Neuronal stem cell (in vitro differentiated cells): Measurements from ENCODE around the gene PDE2A.
A peak's percentile ranks its signal among the peaks of the same experiment; 100 is the strongest.

ENCODE experiments used
- DNase-seq: peaks from one replicate; pipeline ENCODE4 v3.0.0-alpha.2; 2013; ENCODE audit warnings: low spot score
- H2AFZ ChIP-seq: one replicate; pipeline ENCODE4 v1.6.1; 2013; ENCODE audit warnings: mild to moderate bottlenecking, low read length, inconsistent platforms
- H2AK5ac ChIP-seq: 2 replicates; pipeline ENCODE4 v1.6.1; 2013; ENCODE audit warnings: low read depth, mild to moderate bottlenecking, inconsistent platforms, low read length, moderate library complexity, mixed read lengths
- H2BK120ac ChIP-seq: 2 replicates; pipeline ENCODE4 v1.6.1; 2013; ENCODE audit warnings: low read depth, mild to moderate bottlenecking, inconsistent platforms, low read length, moderate library complexity, mixed read lengths
- H2BK12ac ChIP-seq: one replicate; pipeline ENCODE4 v1.6.1; 2013; ENCODE audit warnings: low read length, inconsistent platforms
- H2BK15ac ChIP-seq: 2 replicates; pipeline ENCODE4 v1.6.1; 2013; ENCODE audit warnings: mild to moderate bottlenecking, low read length, inconsistent platforms, mixed read lengths
- H2BK5ac ChIP-seq: one replicate; pipeline ENCODE4 v1.6.1; 2013; ENCODE audit warnings: inconsistent platforms, mild to moderate bottlenecking, low read length, moderate library complexity
- H3K14ac ChIP-seq: one replicate; pipeline ENCODE4 v1.6.1; 2013; ENCODE audit warnings: low read length, inconsistent platforms
- H3K18ac ChIP-seq: 2 replicates; pipeline ENCODE4 v1.6.1; 2013; ENCODE audit warnings: low read length, inconsistent platforms
- H3K23ac ChIP-seq: 2 replicates; pipeline ENCODE4 v1.6.1; 2013; ENCODE audit warnings: low read depth, mild to moderate bottlenecking, mixed read lengths, low read length, inconsistent platforms; ENCODE audit not compliant: poor library complexity
- H3K27ac ChIP-seq: replicated peaks from 3 replicates; pipeline ENCODE4 v1.5.1; 2013; ENCODE audit warnings: low read length, inconsistent platforms
- H3K27me3 ChIP-seq, 3 experiments: 2 replicates each; pipeline ENCODE4 v1.6.1; 2013; ENCODE audit warnings: low read length in 3 of 3, mild to moderate bottlenecking in 2 of 3, inconsistent platforms in 1 of 3, low read depth in 1 of 3, mixed read lengths in 1 of 3, moderate library complexity in 1 of 3; ENCODE audit not compliant: control insufficient read depth in 3 of 3, insufficient read depth in 3 of 3
- H3K36me3 ChIP-seq, 2 donors: replicated peaks in 1 of 2; 2 replicates each; pipeline ENCODE4 v1.6.1; 2013; ENCODE audit warnings: low read length in 2 of 2; ENCODE audit not compliant: control insufficient read depth in 2 of 2, insufficient read depth in 2 of 2
- H3K4ac ChIP-seq: 2 replicates; pipeline ENCODE4 v1.6.1; 2013; ENCODE audit warnings: inconsistent platforms, mild to moderate bottlenecking, low read length, moderate library complexity
- H3K4me1 ChIP-seq, 2 donors: 1 replicate in 1 of 2; 2 replicates in 1 of 2; pipeline ENCODE4 v1.6.1; 2013; ENCODE audit warnings: low read length in 2 of 2, low read depth in 1 of 2; ENCODE audit not compliant: control insufficient read depth in 2 of 2, insufficient read depth in 1 of 2
- H3K4me2 ChIP-seq: one replicate; pipeline ENCODE4 v1.6.1; 2013; ENCODE audit warnings: mild to moderate bottlenecking, low read length, inconsistent platforms; ENCODE audit not compliant: insufficient read depth, poor library complexity, severe bottlenecking
- H3K4me3 ChIP-seq, 2 donors: 2 replicates each; pipeline ENCODE4 v1.5.1; 2013; ENCODE audit warnings: low read length in 2 of 2, mild to moderate bottlenecking in 2 of 2, inconsistent platforms in 1 of 2, moderate library complexity in 1 of 2
- H3K79me1 ChIP-seq: one replicate; pipeline ENCODE4 v1.6.1; 2013; ENCODE audit warnings: low read depth, mild to moderate bottlenecking, inconsistent platforms, low read length, moderate library complexity
- H3K9ac ChIP-seq: one replicate; pipeline ENCODE4 v1.6.1; 2013; ENCODE audit warnings: mild to moderate bottlenecking, low read depth, low read length, inconsistent platforms; ENCODE audit not compliant: poor library complexity
- H3K9me3 ChIP-seq, 2 donors: replicated peaks in 1 of 2; 2 replicates each; pipeline versions ENCODE3 to v1.6.1; 2013; ENCODE audit warnings: low read length in 2 of 2, mild to moderate bottlenecking in 2 of 2, inconsistent platforms in 1 of 2, low read depth in 1 of 2, mixed read lengths in 1 of 2, moderate library complexity in 1 of 2; ENCODE audit not compliant: control insufficient read depth in 2 of 2, insufficient read depth in 1 of 2
- H4K8ac ChIP-seq: one replicate; pipeline ENCODE4 v1.6.1; 2013; ENCODE audit warnings: low read depth, mild to moderate bottlenecking, inconsistent platforms, low read length, moderate library complexity
- H4K91ac ChIP-seq: one replicate; pipeline ENCODE4 v1.6.1; 2013; ENCODE audit warnings: low read length, low read depth, mild to moderate bottlenecking, inconsistent platforms; ENCODE audit not compliant: poor library complexity
- WGBS, 2 donors: extraction: QIAGEN DNeasy Blood & Tissue Kit; methylation state at CpG; one replicate each; pipeline ENCODE4 v1.1.7; 2013; ENCODE audit warnings: missing lambda C conversion rate in 2 of 2, mixed read lengths in 1 of 2; ENCODE audit not compliant: insufficient read length in 2 of 2, insufficient replicate concordance in 1 of 2; ENCODE audit errors: extremely low coverage in 2 of 2; 5-methylcytosine and 5-hydroxymethylcytosine counted together

The PDE2A gene

GRCh38 chr11:72627594-72628281, 46.5 kb downstream of the PDE2A start:
- Histone ChIP-seq H3K14ac (no peak overlapping the region), H2BK12ac (peak overlapping the region; percentile 80), H4K8ac (no peak overlapping the region), H3K4ac (peak overlapping the region; percentile 3), H3K18ac (peak overlapping the region; percentile 57), H3K27ac (no peak overlapping the region), H3K4me2 (no peak overlapping the region), H2AK5ac (peak overlapping the region; percentile 24), H3K79me1 (no peaks in the 10 kb centered on the region), H3K9ac (no peak overlapping the region), H3K36me3 (no peaks in the 10 kb centered on the region), H2BK15ac (peak overlapping the region; percentile 39), H4K91ac (no peak overlapping the region), H3K9me3 (no peaks in the 10 kb centered on the region), H3K23ac (no peak overlapping the region), H2BK120ac (no peak overlapping the region), H2BK5ac (no peak overlapping the region), H2AFZ (no peak overlapping the region), H3K27me3 (peaks cover 0 to 53% (median 0%) of the 10 kb centered on the region in 3 experiments), H3K4me3 (no peak overlapping the region), H3K4me1 (peaks cover 6 to 7% of the 10 kb centered on the region in 2 donors)
- WGBS, 2 donors, result no CpG with 5 or more reads among the region's 7 CpGs
- DNase-seq, result no peak

- WGBS, 2 donors, result no CpG with 5 or more reads among the region's 11 CpGs
Observed at GRCh38 chr11:72626414-72626936, 47.7 kb downstream of the PDE2A start.

GRCh38 chr11:72625691-72626413, 48.4 kb downstream of the PDE2A start:
- Histone ChIP-seq H2BK15ac (peak overlapping the region; percentile 78), H3K36me3 (no peaks in the 10 kb centered on the region), H3K9me3 (no peaks in the 10 kb centered on the region), H3K14ac (peak overlapping the region; percentile 43), H2AK5ac (peak overlapping the region; percentile 91), H3K23ac (peak overlapping the region; percentile 81), H3K27ac (no peak overlapping the region), H3K27me3 (peaks cover 0 to 64% (median 0%) of the 10 kb centered on the region in 3 experiments), H3K9ac (peak overlapping the region; percentile 16), H2AFZ (peak overlapping the region; percentile 84), H3K18ac (peak overlapping the region; percentile 78), H3K4me2 (no peak overlapping the region), H2BK12ac (no peak overlapping the region), H3K79me1 (no peaks in the 10 kb centered on the region), H2BK120ac (peak overlapping the region; percentile 54), H4K8ac (peak overlapping the region; percentile 57), H3K4me1 (peaks cover 2% of the 10 kb centered on the region in 2 donors), H4K91ac (no peak overlapping the region), H2BK5ac (no peak overlapping the region), H3K4me3 (no peak overlapping the region), H3K4ac (peak overlapping the region; percentile 61)
- WGBS, 2 donors, result no CpG with 5 or more reads among the region's 20 CpGs
- DNase-seq, result no peak

More at GRCh38 chr11:72626414-72626936, 47.7 kb downstream of the PDE2A start:
- no peak overlapping the region for H2BK5ac ChIP-seq
- H3K9me3 ChIP-seq, result no peaks in the 10 kb centered on the region
- H2BK12ac ChIP-seq, result no peak overlapping the region
- H3K27me3 ChIP-seq, result peaks cover 0 to 59% (median 0%) of the 10 kb centered on the region in 3 experiments
- peak overlapping the region; percentile 57 for H4K8ac ChIP-seq
- peak overlapping the region; percentile 91 for H2AK5ac ChIP-seq
- H3K79me1 ChIP-seq, result no peaks in the 10 kb centered on the region
- peak overlapping the region; percentile 70 for H3K18ac ChIP-seq
- H2BK15ac ChIP-seq, result peak overlapping the region; percentile 5
- no peak overlapping the region for H3K14ac ChIP-seq
- peaks cover 2% of the 10 kb centered on the region in 2 donors for H3K4me1 ChIP-seq
- H3K4me3 ChIP-seq, result no peak overlapping the region
- H3K27ac ChIP-seq, result no peak overlapping the region
- H2BK120ac ChIP-seq, result no peak overlapping the region
- H4K91ac ChIP-seq, result no peak overlapping the region
- H3K9ac ChIP-seq, result no peak overlapping the region
- no peak overlapping the region for H3K4ac ChIP-seq
- DNase-seq, result no peak
- H3K36me3 ChIP-seq, result no peaks in the 10 kb centered on the region
- no peak overlapping the region for H2AFZ ChIP-seq
- H3K23ac ChIP-seq, result peak overlapping the region; percentile 16
- no peak overlapping the region for H3K4me2 ChIP-seq
